ENCODE measurements around the gene STARD3NL.

STARD3NL gene

DNA sequence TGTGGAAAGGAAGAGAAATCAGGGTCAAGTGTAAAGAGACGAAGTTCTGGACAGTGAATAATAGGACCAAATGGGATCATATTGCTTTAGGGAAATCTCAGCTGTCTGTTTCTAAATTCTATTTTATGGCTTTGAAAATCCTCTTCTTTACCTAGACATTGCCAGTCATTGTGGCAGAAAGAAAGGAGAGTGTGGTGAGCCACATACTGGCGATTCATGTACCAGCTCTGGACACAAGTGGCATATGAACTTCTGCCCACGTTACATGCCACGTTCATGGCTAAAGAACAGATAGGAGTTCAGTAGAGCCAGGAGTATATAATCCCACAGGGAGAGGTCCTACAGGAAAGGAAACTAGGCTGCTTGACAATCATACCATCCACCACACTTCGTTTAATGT lies 28.0 kb downstream of the STARD3NL start:
- TF ChIP-seq EGR1 (IDR thresholded peaks at IDR 0.05) (no peak), CREB1 (IDR thresholded peaks at IDR 0.05; ENCODE audit: low read depth) (no peak), MAX (IDR thresholded peaks at IDR 0.05) (no peak), TCF12 (IDR thresholded peaks at IDR 0.05; ENCODE audit: low read depth) (no peak), TEAD4 (IDR thresholded peaks at IDR 0.05) (no peak), ZBTB7A (IDR thresholded peaks at IDR 0.05; ENCODE audit: low read depth) (no peak), EP300 (IDR thresholded peaks at IDR 0.05; ENCODE audit: borderline replicate concordance) (no peak), NFIC (IDR thresholded peaks at IDR 0.05) (no peak), FOXM1 (IDR thresholded peaks at IDR 0.05; ENCODE audit: borderline replicate concordance, low read depth) (no peak), YY1 (IDR thresholded peaks at IDR 0.05; ENCODE audit: low read depth) (no peak)
- TF ChIP-seq, protein P1, sequence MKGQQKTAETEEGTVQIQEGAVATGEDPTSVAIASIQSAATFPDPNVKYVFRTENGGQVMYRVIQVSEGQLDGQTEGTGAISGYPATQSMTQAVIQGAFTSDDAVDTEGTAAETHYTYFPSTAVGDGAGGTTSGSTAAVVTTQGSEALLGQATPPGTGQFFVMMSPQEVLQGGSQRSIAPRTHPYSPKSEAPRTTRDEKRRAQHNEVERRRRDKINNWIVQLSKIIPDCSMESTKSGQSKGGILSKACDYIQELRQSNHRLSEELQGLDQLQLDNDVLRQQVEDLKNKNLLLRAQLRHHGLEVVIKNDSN (IDR thresholded peaks at IDR 0.05), result no peak

DNA sequence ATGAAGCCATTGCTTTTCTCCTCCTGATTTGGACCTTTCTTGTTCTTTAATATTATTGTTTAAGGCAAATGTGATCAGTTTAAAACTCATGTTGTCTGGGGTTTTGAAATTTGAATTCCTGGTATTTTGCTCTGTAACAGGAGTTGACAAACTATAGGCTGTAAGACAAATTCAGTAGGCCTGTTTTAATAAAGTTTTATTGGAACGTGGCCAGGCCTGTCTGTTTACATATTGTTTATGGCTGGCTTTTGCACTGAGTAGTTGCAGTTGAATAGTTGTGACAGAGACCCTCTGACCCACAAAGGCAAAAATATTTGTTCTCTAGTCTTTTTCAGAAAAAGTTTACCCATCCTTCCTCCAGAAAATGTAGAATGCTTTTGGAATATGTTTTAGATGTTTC lies 29.8 kb downstream of the STARD3NL start:
- TF ChIP-seq RAD21 (IDR thresholded peaks at IDR 0.05; ENCODE audit: low read depth) (no peak), CREB1 (IDR thresholded peaks at IDR 0.05; ENCODE audit: low read depth) (no peak), MAX (IDR thresholded peaks at IDR 0.05) (no peak), NFIC (IDR thresholded peaks at IDR 0.05) (no peak), TEAD4 (IDR thresholded peaks at IDR 0.05) (no peak), YY1 (IDR thresholded peaks at IDR 0.05; ENCODE audit: low read depth) (no peak), EGR1 (IDR thresholded peaks at IDR 0.05) (no peak), FOXM1 (IDR thresholded peaks at IDR 0.05; ENCODE audit: borderline replicate concordance, low read depth) (no peak), EP300 (IDR thresholded peaks at IDR 0.05; ENCODE audit: borderline replicate concordance) (no peak), CEBPB (IDR thresholded peaks at IDR 0.05) (no peak), ZBTB7A (IDR thresholded peaks at IDR 0.05; ENCODE audit: low read depth) (no peak), TAF1 (IDR thresholded peaks at IDR 0.05; ENCODE audit: low read depth) (no peak), TCF12 (IDR thresholded peaks at IDR 0.05; ENCODE audit: low read depth) (no peak)
- TF ChIP-seq, protein P2, sequence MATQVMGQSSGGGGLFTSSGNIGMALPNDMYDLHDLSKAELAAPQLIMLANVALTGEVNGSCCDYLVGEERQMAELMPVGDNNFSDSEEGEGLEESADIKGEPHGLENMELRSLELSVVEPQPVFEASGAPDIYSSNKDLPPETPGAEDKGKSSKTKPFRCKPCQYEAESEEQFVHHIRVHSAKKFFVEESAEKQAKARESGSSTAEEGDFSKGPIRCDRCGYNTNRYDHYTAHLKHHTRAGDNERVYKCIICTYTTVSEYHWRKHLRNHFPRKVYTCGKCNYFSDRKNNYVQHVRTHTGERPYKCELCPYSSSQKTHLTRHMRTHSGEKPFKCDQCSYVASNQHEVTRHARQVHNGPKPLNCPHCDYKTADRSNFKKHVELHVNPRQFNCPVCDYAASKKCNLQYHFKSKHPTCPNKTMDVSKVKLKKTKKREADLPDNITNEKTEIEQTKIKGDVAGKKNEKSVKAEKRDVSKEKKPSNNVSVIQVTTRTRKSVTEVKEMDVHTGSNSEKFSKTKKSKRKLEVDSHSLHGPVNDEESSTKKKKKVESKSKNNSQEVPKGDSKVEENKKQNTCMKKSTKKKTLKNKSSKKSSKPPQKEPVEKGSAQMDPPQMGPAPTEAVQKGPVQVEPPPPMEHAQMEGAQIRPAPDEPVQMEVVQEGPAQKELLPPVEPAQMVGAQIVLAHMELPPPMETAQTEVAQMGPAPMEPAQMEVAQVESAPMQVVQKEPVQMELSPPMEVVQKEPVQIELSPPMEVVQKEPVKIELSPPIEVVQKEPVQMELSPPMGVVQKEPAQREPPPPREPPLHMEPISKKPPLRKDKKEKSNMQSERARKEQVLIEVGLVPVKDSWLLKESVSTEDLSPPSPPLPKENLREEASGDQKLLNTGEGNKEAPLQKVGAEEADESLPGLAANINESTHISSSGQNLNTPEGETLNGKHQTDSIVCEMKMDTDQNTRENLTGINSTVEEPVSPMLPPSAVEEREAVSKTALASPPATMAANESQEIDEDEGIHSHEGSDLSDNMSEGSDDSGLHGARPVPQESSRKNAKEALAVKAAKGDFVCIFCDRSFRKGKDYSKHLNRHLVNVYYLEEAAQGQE (IDR thresholded peaks at IDR 0.05; ENCODE audit: low read depth), result no peak
- TF ChIP-seq, protein P1 (IDR thresholded peaks at IDR 0.05), result no peak

DNA sequence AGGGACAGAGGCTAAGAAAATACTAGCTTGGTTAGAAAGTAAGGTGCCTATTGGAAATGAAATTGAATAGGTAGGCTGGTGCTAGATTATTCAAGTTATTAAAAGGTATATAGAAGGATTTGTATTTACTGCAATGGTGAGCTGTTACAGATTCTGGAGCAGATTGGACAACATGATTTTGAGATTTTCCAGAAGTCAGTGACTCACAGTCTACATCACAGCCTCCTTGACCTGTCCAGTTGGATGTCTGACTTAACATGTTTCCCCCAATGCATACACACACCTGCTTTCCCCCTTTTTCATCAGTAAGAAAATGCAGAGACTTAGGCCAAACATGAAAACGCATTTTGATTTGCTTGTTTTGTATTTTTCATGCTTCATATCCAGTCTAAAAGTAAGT lies 33.4 kb downstream of the STARD3NL start:
- no peak for TF ChIP-seq MAX (IDR thresholded peaks at IDR 0.05)
- TF ChIP-seq CREB1 (IDR thresholded peaks at IDR 0.05; ENCODE audit: low read depth), result no peak
- TF ChIP-seq NFIC (IDR thresholded peaks at IDR 0.05), result no peak
- TF ChIP-seq, protein P2 (IDR thresholded peaks at IDR 0.05; ENCODE audit: low read depth), result no peak
- TF ChIP-seq TCF12 (IDR thresholded peaks at IDR 0.05; ENCODE audit: low read depth), result no peak
- no peak for TF ChIP-seq EP300 (IDR thresholded peaks at IDR 0.05; ENCODE audit: borderline replicate concordance)
- TF ChIP-seq FOXM1 (IDR thresholded peaks at IDR 0.05; ENCODE audit: borderline replicate concordance, low read depth), result no peak
- TF ChIP-seq YY1 (IDR thresholded peaks at IDR 0.05; ENCODE audit: low read depth), result no peak

GRCh38 chr7:38211940-38212339 lies 33.9 kb downstream of the STARD3NL start:
- TF ChIP-seq FOXM1 (IDR thresholded peaks at IDR 0.05; ENCODE audit: borderline replicate concordance, low read depth), result no peak
- no peak for TF ChIP-seq CEBPB (IDR thresholded peaks at IDR 0.05)
- no peak for TF ChIP-seq TAF1 (IDR thresholded peaks at IDR 0.05; ENCODE audit: low read depth)
- no peak for TF ChIP-seq TEAD4 (IDR thresholded peaks at IDR 0.05)
- no peak for TF ChIP-seq CREB1 (IDR thresholded peaks at IDR 0.05; ENCODE audit: low read depth)

GRCh38 chr7:38215115-38215514 lies 37.1 kb downstream of the STARD3NL start:
- TF ChIP-seq TCF12 (IDR thresholded peaks at IDR 0.05; ENCODE audit: low read depth) (no peak), EGR1 (IDR thresholded peaks at IDR 0.05) (no peak), FOXM1 (IDR thresholded peaks at IDR 0.05; ENCODE audit: borderline replicate concordance, low read depth) (no peak), MAX (IDR thresholded peaks at IDR 0.05) (no peak), EP300 (IDR thresholded peaks at IDR 0.05; ENCODE audit: borderline replicate concordance) (no peak), CREB1 (IDR thresholded peaks at IDR 0.05; ENCODE audit: low read depth) (no peak), ZBTB7A (IDR thresholded peaks at IDR 0.05; ENCODE audit: low read depth) (no peak), RAD21 (IDR thresholded peaks at IDR 0.05; ENCODE audit: low read depth) (no peak), TAF1 (IDR thresholded peaks at IDR 0.05; ENCODE audit: low read depth) (no peak)
- TF ChIP-seq, protein P2 (IDR thresholded peaks at IDR 0.05; ENCODE audit: low read depth), result no peak
- TF ChIP-seq, protein P1 (IDR thresholded peaks at IDR 0.05), result no peak

All from Ishikawa (cell line).